ENCODE data around the gene AAK1.

DNA sequence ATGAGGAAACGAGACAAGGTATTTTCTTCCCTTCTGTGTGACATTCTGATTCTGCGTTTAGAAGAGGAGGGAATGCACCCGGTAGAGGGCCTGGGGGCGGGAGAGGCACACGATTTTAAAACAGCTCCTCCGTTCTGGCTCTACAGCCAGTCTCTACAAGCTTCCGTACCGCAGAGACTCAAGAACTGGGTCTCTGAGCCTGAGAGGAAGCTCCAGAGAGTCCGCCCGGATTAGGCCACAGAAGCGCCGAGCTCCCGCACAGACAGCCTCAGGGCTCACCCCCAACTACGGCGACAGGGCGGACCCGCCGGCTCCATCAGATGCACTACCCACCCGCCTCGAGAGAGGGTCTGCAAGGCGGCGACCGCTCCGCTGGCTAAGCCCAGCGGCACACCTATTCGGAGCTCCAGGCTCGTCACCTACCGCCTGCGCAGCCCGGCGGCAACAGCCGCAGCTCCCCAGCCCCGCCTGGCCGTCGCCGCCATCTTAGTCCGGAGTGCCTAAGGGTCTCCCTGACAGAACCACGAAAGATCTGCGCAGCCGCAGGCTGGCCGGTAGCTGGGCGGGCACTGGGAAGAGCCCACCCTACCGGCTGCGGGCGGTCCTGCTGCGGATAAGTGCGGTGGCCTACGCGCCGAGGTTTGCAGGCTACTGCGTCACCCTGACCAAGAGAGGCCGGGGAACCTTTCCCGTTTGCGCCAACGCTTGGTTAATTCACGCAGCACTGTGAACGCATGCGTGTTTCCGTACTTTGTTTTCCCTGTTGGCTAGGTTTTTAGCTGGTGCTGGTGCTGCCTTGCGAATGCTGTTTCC, 206.4 kb downstream of the AAK1 start, which contains the start of gene NFU1:
- TF ChIP-seq CTCF (IDR thresholded peaks at IDR 0.05; ENCODE audit: insufficient read depth, low read length, poor library complexity, severe bottlenecking) (peak; percentile 20), EZH2phosphoT487 (conservative IDR thresholded peaks at IDR 0.05; ENCODE audit: low read length) (no peak)
